ENCODE data around the gene GNAS.

DNA sequence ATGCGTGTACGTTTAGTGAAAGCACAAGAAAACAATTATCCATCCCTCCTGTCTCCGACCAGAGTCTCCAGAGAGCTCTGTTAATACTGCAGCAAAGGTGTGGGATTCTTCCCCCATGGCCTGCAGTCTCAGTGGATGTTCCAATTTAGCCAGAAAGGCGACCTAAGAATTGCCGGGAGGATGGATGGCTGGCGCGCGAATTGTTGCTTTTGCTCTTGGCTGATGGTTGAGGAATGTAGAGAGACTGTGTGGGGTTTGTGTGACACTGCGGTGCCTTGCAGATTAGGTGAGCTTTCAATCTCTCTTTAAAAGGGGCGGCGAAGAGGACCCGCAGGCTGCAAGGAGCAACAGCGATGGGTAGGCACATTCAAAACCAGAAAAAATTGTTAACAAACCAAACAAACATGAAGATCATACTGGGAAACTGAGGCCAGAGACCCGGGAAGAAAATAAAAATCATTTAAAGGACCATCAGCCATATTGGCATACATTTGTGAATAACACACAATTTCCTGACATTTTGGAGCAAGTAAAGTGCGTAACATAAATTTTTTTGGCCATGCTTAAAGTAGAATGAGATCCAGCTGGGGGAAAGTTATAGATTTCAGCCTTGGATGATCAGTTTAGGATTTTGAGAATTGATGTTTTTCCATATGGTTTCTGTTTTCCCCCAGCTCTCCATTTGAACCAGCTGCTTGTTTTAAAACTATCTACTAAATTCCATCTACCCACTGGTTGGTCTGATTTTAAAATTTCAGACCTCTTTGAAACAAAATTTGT is 46.3 kb downstream of the GNAS start:
- TF ChIP-seq JUND (IDR thresholded peaks at IDR 0.05) = no peak
- TF ChIP-seq HNF4G (IDR thresholded peaks at IDR 0.05) = no peak
- TF ChIP-seq, protein P1, sequence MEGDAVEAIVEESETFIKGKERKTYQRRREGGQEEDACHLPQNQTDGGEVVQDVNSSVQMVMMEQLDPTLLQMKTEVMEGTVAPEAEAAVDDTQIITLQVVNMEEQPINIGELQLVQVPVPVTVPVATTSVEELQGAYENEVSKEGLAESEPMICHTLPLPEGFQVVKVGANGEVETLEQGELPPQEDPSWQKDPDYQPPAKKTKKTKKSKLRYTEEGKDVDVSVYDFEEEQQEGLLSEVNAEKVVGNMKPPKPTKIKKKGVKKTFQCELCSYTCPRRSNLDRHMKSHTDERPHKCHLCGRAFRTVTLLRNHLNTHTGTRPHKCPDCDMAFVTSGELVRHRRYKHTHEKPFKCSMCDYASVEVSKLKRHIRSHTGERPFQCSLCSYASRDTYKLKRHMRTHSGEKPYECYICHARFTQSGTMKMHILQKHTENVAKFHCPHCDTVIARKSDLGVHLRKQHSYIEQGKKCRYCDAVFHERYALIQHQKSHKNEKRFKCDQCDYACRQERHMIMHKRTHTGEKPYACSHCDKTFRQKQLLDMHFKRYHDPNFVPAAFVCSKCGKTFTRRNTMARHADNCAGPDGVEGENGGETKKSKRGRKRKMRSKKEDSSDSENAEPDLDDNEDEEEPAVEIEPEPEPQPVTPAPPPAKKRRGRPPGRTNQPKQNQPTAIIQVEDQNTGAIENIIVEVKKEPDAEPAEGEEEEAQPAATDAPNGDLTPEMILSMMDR (IDR thresholded peaks at IDR 0.05; ENCODE audit: low read depth, low read length, missing input control) = no peak
- TF ChIP-seq, protein P2, sequence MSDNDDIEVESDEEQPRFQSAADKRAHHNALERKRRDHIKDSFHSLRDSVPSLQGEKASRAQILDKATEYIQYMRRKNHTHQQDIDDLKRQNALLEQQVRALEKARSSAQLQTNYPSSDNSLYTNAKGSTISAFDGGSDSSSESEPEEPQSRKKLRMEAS (IDR thresholded peaks at IDR 0.05) = no peak
- no peak for TF ChIP-seq RAD21 (IDR thresholded peaks at IDR 0.05)

Data from liver (tissue), 3 donors.